ENCODE measurements around the gene C10orf143.

GRCh38 chr10:130026670-130027456 lies 83.8 kb downstream of the C10orf143 start:
- no peak for TF ChIP-seq EZH2 (IDR thresholded peaks at IDR 0.05; ENCODE audit: insufficient read depth, poor library complexity, severe bottlenecking)
- TF ChIP-seq EZH2phosphoT487 (IDR thresholded peaks at IDR 0.05; ENCODE audit: insufficient read depth, low read depth), result no peak

Measured in GM23248 (cell line).